ENCODE results near the gene SDR42E1.
"Not testable (repeated sequence)": the region's sequence is repeated elsewhere in the genome, so short reads cannot be mapped to it uniquely, and the experiment has no call there.

The SDR42E1 gene

GRCh38 chr16:82016964-82017363 is 5.7 kb upstream of the SDR42E1 start:
- TF ChIP-seq POLR2A (IDR thresholded peaks at IDR 0.05; ENCODE audit: low read depth, low read length) = no peak
- no peak for TF ChIP-seq POLR2AphosphoS5 (IDR thresholded peaks at IDR 0.05; ENCODE audit: low read depth, low read length)
- no peak for TF ChIP-seq TAF1 (IDR thresholded peaks at IDR 0.05; ENCODE audit: borderline replicate concordance, low read depth, low read length)
- FAIRE-seq = no peak

GRCh38 chr16:82016263-82016662 is 5.0 kb upstream of the SDR42E1 start:
- FAIRE-seq (no peak), DNase-seq (ENCODE audit: insufficient read length) (no peak)
- no peak for TF ChIP-seq TAF1 (IDR thresholded peaks at IDR 0.05; ENCODE audit: borderline replicate concordance, low read depth, low read length)
- no peak for TF ChIP-seq POLR2A (IDR thresholded peaks at IDR 0.05; ENCODE audit: low read depth, low read length)
- no peak for TF ChIP-seq POLR2AphosphoS5 (IDR thresholded peaks at IDR 0.05; ENCODE audit: low read depth, low read length)

More at GRCh38 chr16:82016964-82017363, 5.7 kb upstream of the SDR42E1 start:
- DNase-seq (ENCODE audit: insufficient read length) = no peak

GRCh38 chr16:82013139-82013538 is 1.9 kb upstream of the SDR42E1 start:
- FAIRE-seq (no peak), DNase-seq (ENCODE audit: insufficient read length) (no peak)
- TF ChIP-seq POLR2AphosphoS5 (IDR thresholded peaks at IDR 0.05; ENCODE audit: low read depth, low read length) (no peak), TAF1 (IDR thresholded peaks at IDR 0.05; ENCODE audit: borderline replicate concordance, low read depth, low read length) (no peak), POLR2A (IDR thresholded peaks at IDR 0.05; ENCODE audit: low read depth, low read length) (no peak)

- FAIRE-seq = no peak
- TF ChIP-seq POLR2A (IDR thresholded peaks at IDR 0.05; ENCODE audit: low read depth, low read length) (no peak), POLR2AphosphoS5 (IDR thresholded peaks at IDR 0.05; ENCODE audit: low read depth, low read length) (no peak), TAF1 (IDR thresholded peaks at IDR 0.05; ENCODE audit: borderline replicate concordance, low read depth, low read length) (no peak)
- no peak for DNase-seq (ENCODE audit: insufficient read length)
These were observed 621 bp downstream of the SDR42E1 start for GRCh38 chr16:82010649-82011048.

GRCh38 chr16:82009789-82010188 is 1.5 kb downstream of the SDR42E1 start:
- FAIRE-seq; DNase-seq (ENCODE audit: insufficient read length): not testable (repeated sequence)

- FAIRE-seq (no peak), DNase-seq (ENCODE audit: insufficient read length) (no peak)
- TF ChIP-seq POLR2A (IDR thresholded peaks at IDR 0.05; ENCODE audit: low read depth, low read length) (no peak), POLR2AphosphoS5 (IDR thresholded peaks at IDR 0.05; ENCODE audit: low read depth, low read length) (no peak), TAF1 (IDR thresholded peaks at IDR 0.05; ENCODE audit: borderline replicate concordance, low read depth, low read length) (no peak)
These were observed 2.2 kb downstream of the SDR42E1 start for GRCh38 chr16:82008957-82009592.

GRCh38 chr16:82007189-82007588 is 4.1 kb downstream of the SDR42E1 start:
- FAIRE-seq (no peak), DNase-seq (ENCODE audit: insufficient read length) (no peak)
- TF ChIP-seq POLR2AphosphoS5 (IDR thresholded peaks at IDR 0.05; ENCODE audit: low read depth, low read length) = no peak
- TF ChIP-seq POLR2A (IDR thresholded peaks at IDR 0.05; ENCODE audit: low read depth, low read length) = no peak
- no peak for TF ChIP-seq TAF1 (IDR thresholded peaks at IDR 0.05; ENCODE audit: borderline replicate concordance, low read depth, low read length)

- TF ChIP-seq POLR2A (IDR thresholded peaks at IDR 0.05; ENCODE audit: low read depth, low read length) (no peak), POLR2AphosphoS5 (IDR thresholded peaks at IDR 0.05; ENCODE audit: low read depth, low read length) (no peak), TAF1 (IDR thresholded peaks at IDR 0.05; ENCODE audit: borderline replicate concordance, low read depth, low read length) (no peak)
- FAIRE-seq (no peak), DNase-seq (ENCODE audit: insufficient read length) (no peak)
These were observed 5.2 kb downstream of the SDR42E1 start for GRCh38 chr16:82006036-82006435.

GRCh38 chr16:82005027-82005830 is 6.0 kb downstream of the SDR42E1 start:
- no peak for FAIRE-seq
- DNase-seq (ENCODE audit: insufficient read length) = no peak
- TF ChIP-seq POLR2AphosphoS5 (IDR thresholded peaks at IDR 0.05; ENCODE audit: low read depth, low read length) (no peak), POLR2A (IDR thresholded peaks at IDR 0.05; ENCODE audit: low read depth, low read length) (no peak), TAF1 (IDR thresholded peaks at IDR 0.05; ENCODE audit: borderline replicate concordance, low read depth, low read length) (no peak)

- no peak for FAIRE-seq
- TF ChIP-seq TAF1 (IDR thresholded peaks at IDR 0.05; ENCODE audit: borderline replicate concordance, low read depth, low read length) (no peak), POLR2AphosphoS5 (IDR thresholded peaks at IDR 0.05; ENCODE audit: low read depth, low read length) (no peak), POLR2A (IDR thresholded peaks at IDR 0.05; ENCODE audit: low read depth, low read length) (no peak)
- no peak for DNase-seq (ENCODE audit: insufficient read length)
These were observed 6.7 kb downstream of the SDR42E1 start for GRCh38 chr16:82004601-82005000.

- FAIRE-seq (no peak), DNase-seq (ENCODE audit: insufficient read length) (no peak)
- TF ChIP-seq TAF1 (IDR thresholded peaks at IDR 0.05; ENCODE audit: borderline replicate concordance, low read depth, low read length) (no peak), POLR2AphosphoS5 (IDR thresholded peaks at IDR 0.05; ENCODE audit: low read depth, low read length) (no peak), POLR2A (IDR thresholded peaks at IDR 0.05; ENCODE audit: low read depth, low read length) (no peak)
These were observed 8.4 kb downstream of the SDR42E1 start for GRCh38 chr16:82002831-82003230.

GRCh38 chr16:81997738-81998137 is 13.5 kb downstream of the SDR42E1 start:
- DNase-seq (ENCODE audit: insufficient read length) (no peak), FAIRE-seq (no peak)
- TF ChIP-seq POLR2AphosphoS5 (IDR thresholded peaks at IDR 0.05; ENCODE audit: low read depth, low read length) (no peak), POLR2A (IDR thresholded peaks at IDR 0.05; ENCODE audit: low read depth, low read length) (no peak), TAF1 (IDR thresholded peaks at IDR 0.05; ENCODE audit: borderline replicate concordance, low read depth, low read length) (no peak)

All from GM12892 (cell line).